ENCODE data around the gene FBRSL1. TPM values are rescaled to one million over a fixed set of nuclear protein-coding genes. Genes with fewer than 3 reads are reported as not detected.

The FBRSL1 gene
- total RNA-seq, 1 donor from 2014 or later = 60.4 TPM

- no peak for DNase-seq (ENCODE audit: low spot score)
- intact Hi-C loops (cut with DNase I) = no loop called here
Observed at GRCh38 chr12:132517013-132517739, 27.2 kb downstream of the FBRSL1 start.

DNA sequence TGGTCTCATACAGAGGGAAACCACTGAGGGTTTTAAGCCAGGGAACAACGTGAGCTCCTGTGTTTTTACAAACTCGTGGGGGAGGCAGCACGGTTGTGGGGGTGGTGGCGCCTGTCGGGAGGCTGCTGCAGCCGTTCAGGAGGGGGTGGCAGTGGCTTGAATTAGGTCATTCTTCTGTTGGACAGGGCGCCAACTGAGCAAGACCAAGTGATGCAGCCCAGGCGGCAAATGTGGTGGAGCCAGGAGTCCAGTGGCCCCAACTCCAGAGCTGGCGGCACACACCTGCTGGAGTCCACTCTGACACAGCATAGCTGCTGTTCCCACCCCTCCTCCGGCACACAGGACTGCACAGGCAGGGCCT is 27.8 kb downstream of the FBRSL1 start:
- no peak for DNase-seq (ENCODE audit: low spot score)
- intact Hi-C loops (cut with DNase I) = no loop called here

- intact Hi-C loops (cut with DNase I) = no loop called here
- no peak for DNase-seq (ENCODE audit: low spot score)
Observed at GRCh38 chr12:132518354-132518992, 28.5 kb downstream of the FBRSL1 start.

GRCh38 chr12:132520421-132521199 is 30.7 kb downstream of the FBRSL1 start:
- no peak for DNase-seq (ENCODE audit: low spot score)
- intact Hi-C loops (cut with DNase I) = loop anchor here (10.0 kb wide), 1 partner anchor 366 kb away; no protein-coding TSS in a partner anchor

- DNase-seq (ENCODE audit: low spot score) = no peak
- intact Hi-C loops (cut with DNase I) = loop anchor here (10.0 kb wide), 1 partner anchor 366 kb away; no protein-coding TSS in a partner anchor
Observed at GRCh38 chr12:132521200-132521580, 31.2 kb downstream of the FBRSL1 start.

- intact Hi-C loops (cut with DNase I) = loop anchor here (10.0 kb wide), 1 partner anchor 367 kb away; no protein-coding TSS in a partner anchor
- no peak for DNase-seq (ENCODE audit: low spot score)
Observed at GRCh38 chr12:132521712-132522292, 31.9 kb downstream of the FBRSL1 start.

DNA sequence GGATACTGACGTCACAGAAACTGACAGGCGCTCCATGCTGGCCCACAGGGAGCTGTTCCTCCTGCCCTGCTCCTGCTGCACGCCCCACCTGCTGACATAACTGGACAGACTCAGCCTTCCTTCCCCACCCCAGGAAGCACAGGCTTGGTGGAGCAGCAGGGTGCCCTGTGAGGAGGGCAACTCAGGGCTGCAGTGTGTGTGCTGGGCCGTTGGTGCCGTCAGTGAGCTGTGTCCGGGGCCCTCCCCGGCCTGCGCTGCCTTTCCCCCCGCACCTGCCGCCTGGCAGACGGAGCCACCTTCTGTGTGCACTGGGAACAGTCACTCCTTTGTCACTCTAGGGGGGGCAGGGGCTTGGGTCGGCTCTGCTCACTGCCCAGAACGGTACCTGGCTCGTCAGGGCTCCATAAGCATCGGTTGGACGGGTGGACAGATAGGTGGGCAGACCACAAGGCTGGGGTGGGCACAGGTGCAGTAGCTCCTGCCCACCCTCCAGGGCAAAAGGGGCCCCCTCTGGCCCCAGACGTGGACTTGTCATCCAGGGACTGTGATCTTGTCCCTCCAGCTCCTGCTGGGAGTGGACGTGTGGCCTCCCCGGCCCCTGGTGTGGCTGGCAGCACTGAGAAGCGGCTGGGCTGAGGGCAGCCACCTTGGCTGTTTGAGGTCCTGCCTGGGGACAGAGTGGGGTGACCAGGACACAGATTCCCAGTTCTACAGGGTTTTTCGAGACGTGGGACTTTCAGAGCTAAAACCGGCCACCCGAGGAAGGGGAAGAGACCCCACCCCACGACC is 32.8 kb downstream of the FBRSL1 start:
- intact Hi-C loops (cut with DNase I) = loop anchor here (10.0 kb wide), 1 partner anchor 368 kb away; no protein-coding TSS in a partner anchor

DNA sequence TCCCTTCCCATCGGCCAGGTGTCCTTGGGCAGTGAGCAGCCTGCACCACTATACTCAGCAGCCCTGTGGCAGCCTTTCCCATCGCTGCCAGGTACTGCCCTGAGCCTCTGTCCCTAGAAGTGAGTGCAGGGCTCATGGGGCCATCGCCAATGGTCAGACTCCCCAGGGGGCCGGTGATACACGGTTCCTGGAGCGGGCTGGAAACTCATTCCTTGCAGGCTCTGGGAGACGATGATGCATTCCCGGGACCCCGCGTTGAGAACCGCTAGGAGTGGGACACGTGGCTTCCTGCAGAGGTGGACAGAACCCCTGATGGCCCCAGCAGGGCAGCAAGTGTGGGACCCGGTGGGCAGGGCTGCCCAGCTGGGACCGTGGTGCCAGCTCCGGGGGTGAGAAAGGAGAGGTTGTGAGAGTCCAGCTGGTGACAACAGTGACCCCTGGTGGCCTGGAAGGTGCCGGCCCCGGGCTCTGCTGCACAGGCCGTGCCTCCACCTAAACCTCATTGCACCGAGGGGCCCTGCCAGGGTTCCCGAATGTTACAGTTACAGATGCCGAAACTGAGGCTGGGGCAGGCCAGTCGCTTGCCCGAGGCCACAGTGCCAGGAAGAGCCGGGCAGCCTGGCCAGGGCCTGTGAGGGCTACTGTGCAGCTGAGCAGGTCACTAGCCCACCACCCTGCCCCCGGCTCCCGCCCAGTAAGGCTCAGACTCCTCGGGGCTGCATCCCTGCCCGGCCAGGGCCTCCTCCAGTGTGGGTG is 33.8 kb downstream of the FBRSL1 start:
- intact Hi-C loops (cut with DNase I) = loop anchor here (10.0 kb wide), 1 partner anchor 369 kb away; no protein-coding TSS in a partner anchor

More for the DNA sequence above, 32.8 kb downstream of the FBRSL1 start:
- no peak for DNase-seq (ENCODE audit: low spot score)

DNA sequence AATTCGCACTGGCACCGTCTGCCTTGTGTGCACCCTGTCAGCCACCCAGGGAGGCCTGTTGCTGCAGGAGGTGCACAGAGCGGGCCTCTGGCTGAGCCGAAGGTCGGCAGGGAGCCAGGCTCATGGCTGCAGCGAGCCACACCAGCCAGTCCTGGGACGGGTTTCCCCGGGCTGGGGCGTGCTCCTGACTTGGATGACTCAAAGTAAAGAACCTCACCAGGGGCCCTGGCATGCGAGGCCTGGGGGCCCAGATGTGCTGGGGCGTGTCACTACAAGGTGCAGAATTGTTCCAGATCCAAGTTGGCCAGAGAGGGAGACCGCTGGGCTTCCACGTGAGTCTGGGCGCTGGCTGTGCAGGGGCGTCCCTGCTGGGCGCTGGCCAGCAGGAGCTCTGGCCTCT is 34.5 kb downstream of the FBRSL1 start:
- intact Hi-C loops (cut with DNase I) = loop anchor here (10.0 kb wide), 1 partner anchor 370 kb away; no protein-coding TSS in a partner anchor
- no peak for DNase-seq (ENCODE audit: low spot score)

More for the DNA sequence above, 33.8 kb downstream of the FBRSL1 start:
- DNase-seq (ENCODE audit: low spot score) = peak; percentile 87

- intact Hi-C loops (cut with DNase I) = loop anchor here (10.0 kb wide), 1 partner anchor 370 kb away; no protein-coding TSS in a partner anchor
Observed at GRCh38 chr12:132525011-132525832, 35.3 kb downstream of the FBRSL1 start.

DNA sequence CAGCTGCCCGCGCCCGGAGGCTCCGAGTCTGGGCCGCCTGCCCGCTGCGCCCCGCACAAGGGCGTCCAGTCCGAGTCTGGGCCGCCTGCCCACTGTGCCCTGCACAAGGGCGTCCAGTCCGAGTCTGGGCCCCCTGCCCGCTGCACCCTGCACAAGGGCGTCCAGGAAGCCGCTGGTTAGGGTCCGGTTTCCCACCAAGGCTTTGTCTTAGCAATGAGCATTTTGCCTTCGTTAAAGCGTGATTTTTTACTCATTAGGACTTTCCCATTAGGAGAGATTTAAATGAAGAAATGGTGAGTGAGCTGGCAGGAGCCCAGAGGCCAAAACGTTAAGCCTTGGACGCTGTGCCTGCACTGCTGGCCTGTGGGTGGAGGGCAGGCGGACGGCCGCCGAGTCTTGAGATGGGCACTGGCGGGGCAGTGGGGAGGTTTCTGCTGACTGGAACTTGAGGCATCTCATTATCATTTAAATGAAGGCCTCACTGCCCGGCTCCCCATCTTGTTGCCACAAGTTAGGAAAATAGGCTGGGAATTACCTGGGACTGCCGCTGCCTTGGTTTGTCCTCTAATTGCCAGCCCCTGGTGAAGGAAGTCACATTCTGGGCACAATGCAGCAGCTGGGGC is 36.0 kb downstream of the FBRSL1 start:
- no peak for DNase-seq (ENCODE audit: low spot score)
- intact Hi-C loops (cut with DNase I) = loop anchor here (2.0 to 10.0 kb wide), 2 partner anchors 111 to 371 kb away; no protein-coding TSS in a partner anchor

More at GRCh38 chr12:132525011-132525832, 35.3 kb downstream of the FBRSL1 start:
- no peak for DNase-seq (ENCODE audit: low spot score)

- intact Hi-C loops (cut with DNase I) = loop anchor here (2.0 to 10.0 kb wide), 2 partner anchors 113 to 373 kb away; no protein-coding TSS in a partner anchor
- DNase-seq (ENCODE audit: low spot score) = no peak
Observed at GRCh38 chr12:132527186-132527882, 37.4 kb downstream of the FBRSL1 start.

- no peak for DNase-seq (ENCODE audit: low spot score)
- intact Hi-C loops (cut with DNase I) = loop anchor here (2.0 to 10.0 kb wide), 2 partner anchors 113 to 373 kb away; no protein-coding TSS in a partner anchor
Observed at GRCh38 chr12:132527883-132528264, 37.9 kb downstream of the FBRSL1 start.

DNA sequence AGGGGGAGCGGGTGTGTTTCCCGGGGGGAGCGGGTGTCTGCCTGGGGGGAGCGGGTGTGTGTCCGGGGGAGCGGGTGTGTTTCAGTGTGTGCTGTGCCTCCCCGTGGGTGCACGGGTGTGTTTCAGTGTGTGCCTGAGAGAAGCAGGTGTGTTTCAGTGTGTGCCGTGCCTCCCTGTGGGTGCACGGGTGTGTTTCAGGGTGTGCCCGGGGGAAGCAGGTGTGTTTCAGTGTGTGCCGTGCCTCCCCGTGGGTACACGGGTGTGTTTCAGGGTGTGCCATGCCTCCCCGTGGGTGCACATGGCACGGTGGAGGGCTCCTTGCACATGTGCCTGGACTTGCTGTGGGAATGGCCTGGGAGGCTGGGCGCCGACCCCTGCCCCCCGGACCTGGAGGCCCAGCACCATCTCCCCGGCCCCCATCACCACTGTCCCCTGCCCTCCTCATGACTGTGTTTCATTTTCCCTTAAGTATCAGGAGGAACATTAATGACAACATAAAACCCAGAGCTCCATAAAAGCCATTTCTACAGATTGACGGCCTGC is 38.7 kb downstream of the FBRSL1 start:
- intact Hi-C loops (cut with DNase I) = loop anchor here (10.0 kb wide), 1 partner anchor 374 kb away; no protein-coding TSS in a partner anchor
- no peak for DNase-seq (ENCODE audit: low spot score)

- no peak for DNase-seq (ENCODE audit: low spot score)
- intact Hi-C loops (cut with DNase I) = loop anchor here (10.0 kb wide), 1 partner anchor 374 kb away; no protein-coding TSS in a partner anchor
Observed at GRCh38 chr12:132529156-132529839, 39.3 kb downstream of the FBRSL1 start.

Data from cardiac septum (tissue), 1 donor.